HuH-7 (cell line): ENCODE data around the gene NANOS2.

ENCODE experiments used
- DNase-seq: peaks from one replicate; pipeline ENCODE4 v3.0.0; 2011; ENCODE audit warnings: low spot score

Gene NANOS2

DNA sequence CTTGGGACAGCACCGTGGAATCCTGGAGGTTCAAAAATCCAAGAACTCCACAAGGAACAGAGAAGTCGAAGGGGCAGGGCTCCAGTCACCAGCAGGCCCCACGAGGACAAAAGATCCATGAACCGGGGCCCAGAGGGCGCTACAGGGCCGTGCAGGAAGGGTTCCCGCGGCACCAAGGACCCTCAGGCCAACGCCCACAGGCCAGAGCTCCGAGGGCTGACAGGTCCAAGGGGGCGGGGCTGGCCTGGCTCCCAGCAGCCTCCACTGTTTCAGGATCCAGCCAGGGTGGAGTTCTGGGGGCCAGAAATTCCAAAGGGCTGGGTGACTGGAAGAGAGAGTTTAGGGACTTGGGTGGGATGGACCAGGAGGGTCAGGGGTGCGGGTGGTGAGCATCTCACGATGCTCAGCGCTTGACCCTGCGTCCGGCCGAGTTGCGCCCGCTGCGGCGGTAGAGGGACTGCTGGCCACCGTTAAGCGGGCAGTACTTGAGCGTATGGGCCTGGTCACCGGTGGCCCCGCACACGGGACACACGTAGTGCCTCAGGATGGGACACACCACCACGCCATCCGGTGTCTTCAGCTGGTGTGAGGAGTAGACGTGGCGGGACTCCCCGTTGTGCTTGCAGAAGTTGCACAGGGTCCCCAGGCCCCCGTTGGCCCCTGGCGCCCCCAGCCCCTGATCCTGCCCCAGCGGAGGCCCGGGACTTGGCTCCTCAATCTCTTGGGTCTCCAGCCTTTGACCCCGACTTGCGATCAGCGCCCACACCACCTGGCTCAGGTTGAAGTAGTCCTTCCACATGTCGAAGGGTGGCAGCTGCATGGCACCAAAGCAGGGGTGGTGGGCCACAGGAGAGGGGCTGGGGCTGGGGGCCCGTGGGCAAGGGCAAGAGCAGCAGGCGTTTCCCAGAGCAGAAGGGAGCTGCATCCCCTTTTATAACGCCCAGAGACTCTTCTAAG lies at the start of gene NANOS2:
Gene NANOS2 (minus strand): TSS at position 905 of the 957 bp plus-strand sequence. CDS start 85 bp downstream, at position 820.
- DNase-seq: peak; percentile 52

DNA sequence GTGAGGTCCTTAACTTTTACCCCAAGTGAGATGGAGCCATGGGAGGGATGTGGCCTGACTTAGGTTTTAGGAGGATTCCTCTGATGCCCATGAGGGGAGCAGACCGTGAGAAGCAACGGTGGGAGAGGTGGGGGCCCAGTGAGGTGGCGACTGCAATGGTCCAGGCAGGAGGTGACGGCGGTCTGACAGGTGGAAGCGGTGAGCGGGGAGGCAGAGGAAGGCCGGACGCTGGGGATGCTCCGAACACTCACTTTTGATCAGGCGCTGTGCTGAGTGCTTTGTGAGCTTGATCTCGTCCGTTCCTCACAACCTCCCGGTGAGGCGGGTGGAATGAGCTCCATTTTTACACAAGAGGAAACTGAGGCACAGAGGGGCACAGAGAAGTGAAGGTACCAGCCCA lies 47.4 kb upstream of the NANOS2 start:
- DNase-seq: no peak

- DNase-seq: no peak
These were observed 46.1 kb upstream of the NANOS2 start for GRCh38 chr19:45960595-45961235.

- no peak for DNase-seq
These were observed 45.0 kb upstream of the NANOS2 start for GRCh38 chr19:45959517-45960025.

GRCh38 chr19:45958769-45959516 lies 44.4 kb upstream of the NANOS2 start:
- DNase-seq: no peak

DNA sequence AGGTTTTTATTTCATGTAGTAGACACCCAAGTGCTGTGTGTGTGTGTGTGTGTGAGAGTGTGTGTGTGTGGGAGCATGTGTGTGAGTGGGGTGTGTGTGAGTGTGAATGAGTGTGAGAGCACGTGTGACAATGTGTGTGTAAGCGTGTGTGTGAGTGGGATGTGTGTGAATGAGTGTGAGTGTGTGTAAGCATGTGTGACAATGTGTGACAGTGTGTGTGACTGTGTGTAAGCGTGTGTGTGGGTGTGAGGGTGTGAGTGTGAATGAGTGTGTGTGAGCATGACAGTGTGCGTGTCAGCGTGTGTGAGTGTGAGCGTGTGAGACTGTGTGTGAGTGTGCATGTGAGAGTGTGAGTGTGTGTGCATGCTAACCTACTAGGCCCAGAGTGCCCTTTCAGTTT lies 43.7 kb upstream of the NANOS2 start:
- no peak for DNase-seq

- DNase-seq: no peak
These were observed 41.5 kb upstream of the NANOS2 start for GRCh38 chr19:45955905-45956608.

DNA sequence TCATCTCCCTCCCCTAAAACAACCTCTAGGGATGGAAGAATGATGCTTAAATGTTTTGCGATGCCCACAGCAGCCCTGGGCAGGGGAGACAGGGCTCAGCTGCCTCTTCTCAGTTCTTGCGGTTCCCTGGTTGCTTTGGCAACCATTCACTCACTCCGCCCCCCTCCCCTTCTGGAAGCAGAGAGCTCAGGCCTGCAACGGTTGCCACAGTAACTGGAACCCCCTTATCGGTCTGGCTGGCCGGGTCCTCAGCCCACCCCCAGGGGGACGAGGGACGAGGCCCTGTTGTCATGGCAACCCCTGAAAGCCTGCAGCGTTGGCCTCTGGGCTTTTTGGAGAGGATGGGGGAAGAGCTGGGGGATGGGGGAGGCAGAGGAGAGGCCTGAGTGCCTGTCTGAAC lies 39.6 kb upstream of the NANOS2 start:
- no peak for DNase-seq

GRCh38 chr19:45953676-45954075 lies 39.1 kb upstream of the NANOS2 start:
- no peak for DNase-seq

GRCh38 chr19:45952686-45953505 lies 38.3 kb upstream of the NANOS2 start:
- peak; percentile 81 for DNase-seq

DNA sequence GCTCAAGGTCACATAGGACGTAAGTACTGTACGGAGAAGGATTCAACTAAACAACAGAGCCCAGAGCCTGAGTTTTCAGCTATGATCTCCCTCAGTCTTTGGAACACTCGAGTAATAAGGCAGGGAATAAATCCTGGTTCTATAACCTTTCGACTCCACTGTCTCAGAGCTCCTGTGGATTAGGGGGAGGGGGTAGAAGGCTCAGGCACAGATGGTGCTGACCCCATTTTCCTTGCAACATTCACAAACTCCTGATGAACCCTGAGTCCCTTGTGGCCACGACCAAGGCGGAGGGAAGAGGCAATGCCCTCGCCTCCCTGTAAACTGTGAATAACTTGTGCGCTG lies 37.7 kb upstream of the NANOS2 start:
- DNase-seq: no peak

DNA sequence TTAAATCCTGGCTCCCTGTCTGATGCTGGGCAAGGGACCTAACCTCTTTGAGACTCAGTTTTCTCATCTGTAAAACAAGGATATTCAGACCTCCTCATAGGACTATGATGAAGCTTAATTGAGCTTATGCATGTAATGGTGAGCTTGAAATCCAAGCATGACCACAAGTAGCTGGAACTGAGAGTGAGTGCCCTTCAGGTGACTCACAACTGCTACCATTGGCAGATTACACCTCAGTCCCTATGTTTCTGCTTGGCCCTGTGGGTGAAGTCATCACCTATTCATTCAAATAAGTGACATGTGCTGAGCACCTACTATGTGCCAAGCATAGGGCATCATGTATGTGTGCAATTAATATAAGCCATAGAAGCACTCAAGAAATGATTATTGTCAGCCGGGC lies 33.3 kb upstream of the NANOS2 start:
- no peak for DNase-seq

GRCh38 chr19:45940515-45940805 lies 25.9 kb upstream of the NANOS2 start:
- no peak for DNase-seq

DNA sequence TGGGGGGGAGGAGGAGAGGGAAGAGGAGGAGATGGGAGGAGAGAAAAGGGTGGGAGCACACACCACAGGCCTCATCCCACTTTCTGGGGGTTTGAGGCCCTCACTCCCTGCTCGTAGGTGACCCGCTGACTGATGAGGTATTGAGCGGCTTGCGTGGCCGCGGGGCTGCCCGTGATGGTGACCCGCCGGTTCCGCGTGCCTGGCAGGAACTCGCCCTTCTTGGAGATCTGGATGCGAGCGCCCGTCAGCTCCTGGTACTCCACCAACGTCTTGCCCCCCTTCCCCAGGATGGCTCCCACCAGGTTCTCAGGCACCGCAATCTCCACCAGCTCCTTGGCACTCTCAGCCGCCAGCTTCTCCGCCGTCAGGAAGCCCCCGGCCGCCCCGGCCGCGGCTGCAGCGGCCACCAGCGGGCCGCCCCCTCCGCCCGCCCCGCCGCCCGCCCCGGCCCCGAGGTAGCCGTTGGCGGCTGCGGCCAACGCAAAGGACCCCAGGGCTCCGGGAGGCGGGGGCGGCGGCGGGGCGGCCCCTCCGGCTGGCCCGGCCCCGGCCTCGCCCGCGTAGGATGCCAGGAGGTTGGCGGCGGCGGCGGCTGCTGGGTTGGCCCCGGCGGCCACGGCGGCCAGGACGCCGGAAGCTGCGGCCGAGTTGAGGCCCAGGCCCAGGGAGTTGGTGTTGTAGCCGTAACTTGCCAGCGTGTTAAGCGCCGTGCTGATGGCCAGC lies 25.4 kb upstream of the NANOS2 start:
- no peak for DNase-seq

DNA sequence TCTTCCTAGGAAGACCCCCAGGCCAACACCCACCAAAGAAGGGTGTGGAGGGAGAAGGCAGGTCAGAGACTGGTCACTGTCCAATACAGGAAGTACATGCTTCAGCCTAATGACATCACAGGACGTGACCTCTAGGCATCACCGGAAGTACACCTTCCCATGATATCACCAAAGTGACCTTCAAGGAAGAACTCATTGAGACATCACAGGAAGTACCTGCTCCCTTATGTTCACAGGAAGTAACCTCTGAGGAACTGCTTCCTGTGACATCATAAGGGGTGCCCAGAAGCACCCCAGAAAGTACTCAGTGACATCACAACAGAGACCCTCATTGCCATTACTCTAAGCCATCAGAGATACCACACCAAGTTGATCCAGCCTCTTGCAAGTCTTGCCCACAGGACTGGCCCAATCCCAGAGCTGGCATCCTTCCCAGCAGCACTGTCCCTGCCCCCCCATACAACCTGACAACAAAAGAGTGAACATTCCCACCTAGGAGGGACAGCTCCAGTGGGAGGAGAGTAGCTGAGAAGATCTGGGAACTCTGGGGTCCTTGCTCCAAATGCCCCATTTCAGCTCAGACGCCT lies 24.2 kb upstream of the NANOS2 start:
- DNase-seq: no peak

GRCh38 chr19:45935267-45935666 lies 20.7 kb upstream of the NANOS2 start:
- no peak for DNase-seq

GRCh38 chr19:45934551-45935230 lies 20.1 kb upstream of the NANOS2 start:
- no peak for DNase-seq

DNA sequence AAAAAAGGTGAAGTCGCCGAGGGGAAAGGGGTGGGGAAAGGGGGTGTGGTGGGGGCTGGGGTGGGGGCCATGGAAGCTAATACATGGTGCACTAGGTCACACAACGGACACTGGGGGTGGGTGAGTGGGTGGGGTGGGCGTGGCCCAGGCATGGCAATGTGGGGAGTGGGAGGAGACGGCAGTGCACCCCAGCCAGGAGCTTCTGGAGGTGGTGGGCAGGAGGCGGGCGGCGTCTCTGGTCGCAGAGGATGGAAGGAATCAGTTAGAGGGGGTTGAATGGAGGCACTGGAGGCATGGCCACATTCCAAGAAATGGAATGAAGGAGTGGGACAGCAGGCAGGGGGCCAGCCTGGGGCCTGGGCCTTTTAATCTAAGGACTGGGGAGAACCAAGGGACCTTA lies 19.2 kb upstream of the NANOS2 start:
- no peak for DNase-seq

DNA sequence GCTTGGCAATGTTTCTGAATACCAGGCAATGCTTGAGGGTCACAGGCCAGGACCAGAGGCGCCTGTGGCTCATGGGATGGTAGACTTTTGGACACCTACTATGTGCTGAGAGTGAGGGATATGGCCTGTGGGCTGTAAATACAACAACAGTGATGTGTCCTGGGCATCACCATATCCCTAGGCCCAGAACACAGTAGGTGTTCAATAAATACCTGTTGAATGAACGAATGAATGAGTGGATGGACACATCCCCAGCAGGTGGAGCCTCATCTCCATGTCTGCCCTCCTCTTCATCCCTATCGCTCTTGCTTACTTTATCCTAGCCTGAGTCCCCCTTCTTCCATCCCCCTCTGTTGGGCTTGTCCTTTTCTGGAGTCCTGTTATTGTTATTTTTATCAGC lies 16.5 kb upstream of the NANOS2 start:
- no peak for DNase-seq

DNA sequence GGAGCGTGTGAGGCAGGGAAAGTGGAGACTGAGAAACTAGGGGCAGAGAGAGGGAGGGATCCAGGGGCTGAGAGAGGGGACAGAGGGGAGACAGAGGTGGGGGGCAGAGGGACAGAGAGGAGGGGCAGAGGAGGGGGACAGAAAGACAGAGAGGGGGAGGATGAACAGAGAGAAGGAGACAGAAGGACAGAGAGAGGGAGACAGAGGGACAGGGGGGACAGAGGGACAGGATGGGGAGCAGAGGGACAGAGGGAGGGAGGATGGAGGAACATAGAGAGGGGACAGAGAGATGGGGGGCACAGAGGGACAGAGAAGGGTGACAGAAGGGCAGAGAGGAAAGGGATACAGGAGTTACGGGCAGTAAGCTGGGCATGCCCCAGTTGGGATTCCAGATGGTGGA lies 14.7 kb upstream of the NANOS2 start:
- DNase-seq: no peak
